HEK293 (cell line): ENCODE data around the gene SPACA4.

ENCODE experiments used
- BCL11A ChIP-seq: fragments of 450-650 bp; formaldehyde crosslinking; IDR thresholded peaks from 2 replicates; pipeline ENCODE4 v1.5.1; 2016; ENCODE audit warnings: low read depth, missing biosample characterization, missing genetic modification characterization
- GLIS1 ChIP-seq: fragments of 450-650 bp; formaldehyde crosslinking; IDR thresholded peaks from 2 replicates; pipeline ENCODE4 v1.5.1; 2016; ENCODE audit warnings: missing biosample characterization, missing genetic modification characterization
- MZF1 ChIP-seq: fragments of 450-650 bp; formaldehyde crosslinking; IDR thresholded peaks from 2 replicates; pipeline ENCODE4 v1.5.1; 2017; ENCODE audit warnings: missing biosample characterization, missing genetic modification characterization, borderline replicate concordance
- ZNF48 ChIP-seq: fragments of 450-650 bp; formaldehyde crosslinking; IDR thresholded peaks from 2 replicates; pipeline ENCODE4 v1.5.1; 2016; ENCODE audit warnings: missing biosample characterization, missing genetic modification characterization
- ZNF555 ChIP-seq: fragments of 450-650 bp; formaldehyde crosslinking; conservative IDR thresholded peaks from 2 replicates; pipeline ENCODE4 v1.5.1; 2017; ENCODE audit warnings: missing biosample characterization, mild to moderate bottlenecking, missing genetic modification characterization, inconsistent platforms
- ZNF600 ChIP-seq: fragments of 450-650 bp; formaldehyde crosslinking; IDR thresholded peaks from 2 replicates; pipeline ENCODE4 v1.5.1; 2016; ENCODE audit warnings: missing biosample characterization, missing genetic modification characterization
- ZNF624 ChIP-seq: fragments of 450-650 bp; formaldehyde crosslinking; IDR thresholded peaks from 2 replicates; pipeline ENCODE4 v1.5.1; 2017; ENCODE audit warnings: missing biosample characterization, missing genetic modification characterization

Gene SPACA4

GRCh38 chr19:48656840-48657474, 50.4 kb downstream of the SPACA4 start (continued):
- TF ChIP-seq ZNF600 (tag by site-specific recombination) = peak; percentile 41; the same call in 1 of the 2 replicates
- no peak for TF ChIP-seq ZNF624 (tag by site-specific recombination)
- 0 out of 2 replicates have a peak, but pooled peaks have one; percentile 43 for TF ChIP-seq MZF1 (tag by site-specific recombination)
- TF ChIP-seq ZNF48 (tag by site-specific recombination) = no peak
- TF ChIP-seq GLIS1 (tag by site-specific recombination) = peak; percentile 48
- peak; percentile 52; the same call in 1 of the 2 replicates for TF ChIP-seq BCL11A (tag by site-specific recombination)
- TF ChIP-seq ZNF555 (tag by site-specific recombination) = no peak
